C4-2B (cell line): ENCODE measurements around the gene GPR45.

ENCODE experiments used
- CTCF ChIP-seq: fragments of 450-650 bp; conservative IDR thresholded peaks from 2 replicates; pipeline ENCODE4 v1.5.1; 2017; ENCODE audit warnings: mild to moderate bottlenecking
- ZFX ChIP-seq: fragments of 450-650 bp; IDR thresholded peaks from 2 replicates; pipeline ENCODE4 v1.6.1; 2017

DNA sequence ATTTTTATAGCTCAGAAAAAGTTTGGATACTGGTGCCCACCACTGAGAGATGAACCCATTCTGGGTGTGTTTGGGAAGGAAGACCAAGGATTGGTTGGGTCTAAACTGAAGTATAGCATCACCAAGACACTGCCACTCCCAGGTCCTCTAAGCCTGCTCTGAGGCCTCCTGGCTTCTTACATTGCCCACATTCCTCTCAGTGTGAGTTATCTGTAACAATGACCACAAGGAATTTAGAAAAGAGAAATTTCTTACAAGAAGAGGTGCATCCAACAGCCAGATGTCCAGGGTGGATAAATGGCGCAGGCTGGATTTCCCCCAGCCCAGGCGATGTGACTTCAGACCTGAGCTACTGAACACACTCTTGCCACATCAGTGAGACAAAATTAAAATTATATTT lies 1.6 kb upstream of the GPR45 start:
- TF ChIP-seq CTCF (no peak), ZFX (no peak)
